ENCODE results near the gene FCN3.

FCN3 gene

GRCh38 chr1:27331922-27332321 is 42.7 kb downstream of the FCN3 start:
- Histone ChIP-seq H3K4me2 (ENCODE audit: low read length) (no peak overlapping the region), H3K4me3 (ENCODE audit: low read length) (no peak overlapping the region), H3K4me1 (ENCODE audit: low read length) (no peaks in the 10 kb centered on the region), H3K9me3 (ENCODE audit: insufficient read depth, low read length) (no peaks in the 10 kb centered on the region), H2AFZ (ENCODE audit: low read depth, low read length) (no peak overlapping the region), H3K27ac (ENCODE audit: low read length) (no peak overlapping the region), H3K36me3 (replicated peaks; ENCODE audit: low read depth, low read length) (peaks cover 3% of the 10 kb centered on the region), H3K9ac (ENCODE audit: low read length) (no peak overlapping the region), H3K27me3 (ENCODE audit: low read depth, low read length) (no peaks in the 10 kb centered on the region), H4K20me1 (ENCODE audit: insufficient read depth, low read length) (no peaks in the 10 kb centered on the region), H3K79me2 (ENCODE audit: low read length) (peaks cover 27% of the 10 kb centered on the region)
- no peak for TF ChIP-seq CTCF (IDR thresholded peaks at IDR 0.05; ENCODE audit: low read depth, low read length)
- no peak for TF ChIP-seq EZH2phosphoT487 (IDR thresholded peaks at IDR 0.05; ENCODE audit: low read depth)

GRCh38 chr1:27331426-27331825 is 43.2 kb downstream of the FCN3 start:
- Histone ChIP-seq H3K79me2 (ENCODE audit: low read length) (peaks cover 32% of the 10 kb centered on the region), H3K4me2 (ENCODE audit: low read length) (no peak overlapping the region), H3K27me3 (ENCODE audit: low read depth, low read length) (no peaks in the 10 kb centered on the region), H3K9me3 (ENCODE audit: insufficient read depth, low read length) (no peaks in the 10 kb centered on the region), H3K4me3 (ENCODE audit: low read length) (no peak overlapping the region), H3K36me3 (replicated peaks; ENCODE audit: low read depth, low read length) (peaks cover 3% of the 10 kb centered on the region), H3K4me1 (ENCODE audit: low read length) (no peaks in the 10 kb centered on the region), H2AFZ (ENCODE audit: low read depth, low read length) (no peak overlapping the region), H3K9ac (ENCODE audit: low read length) (no peak overlapping the region), H4K20me1 (ENCODE audit: insufficient read depth, low read length) (no peaks in the 10 kb centered on the region), H3K27ac (ENCODE audit: low read length) (no peak overlapping the region)
- no peak for TF ChIP-seq EZH2phosphoT487 (IDR thresholded peaks at IDR 0.05; ENCODE audit: low read depth)
- TF ChIP-seq CTCF (IDR thresholded peaks at IDR 0.05; ENCODE audit: low read depth, low read length), result no peak

GRCh38 chr1:27330786-27331185 is 43.8 kb downstream of the FCN3 start:
- Histone ChIP-seq H2AFZ (ENCODE audit: low read depth, low read length) (no peak overlapping the region), H3K27me3 (ENCODE audit: low read depth, low read length) (no peaks in the 10 kb centered on the region), H3K9ac (ENCODE audit: low read length) (no peak overlapping the region), H3K4me1 (ENCODE audit: low read length) (no peaks in the 10 kb centered on the region), H4K20me1 (ENCODE audit: insufficient read depth, low read length) (no peaks in the 10 kb centered on the region), H3K79me2 (ENCODE audit: low read length) (peaks cover 38% of the 10 kb centered on the region), H3K4me2 (ENCODE audit: low read length) (no peak overlapping the region), H3K4me3 (ENCODE audit: low read length) (no peak overlapping the region), H3K9me3 (ENCODE audit: insufficient read depth, low read length) (no peaks in the 10 kb centered on the region), H3K27ac (ENCODE audit: low read length) (no peak overlapping the region), H3K36me3 (replicated peaks; ENCODE audit: low read depth, low read length) (peaks cover 3% of the 10 kb centered on the region)
- no peak for TF ChIP-seq CTCF (IDR thresholded peaks at IDR 0.05; ENCODE audit: low read depth, low read length)
- no peak for TF ChIP-seq EZH2phosphoT487 (IDR thresholded peaks at IDR 0.05; ENCODE audit: low read depth)

- no peak overlapping the region for H3K27ac ChIP-seq (ENCODE audit: low read length)
- no peaks in the 10 kb centered on the region for H4K20me1 ChIP-seq (ENCODE audit: insufficient read depth, low read length)
- peaks cover 8% of the 10 kb centered on the region for H3K4me1 ChIP-seq (ENCODE audit: low read length)
- H3K79me2 ChIP-seq (ENCODE audit: low read length), result peaks cover 66% of the 10 kb centered on the region
- no peak overlapping the region for H3K9ac ChIP-seq (ENCODE audit: low read length)
- H3K9me3 ChIP-seq (ENCODE audit: insufficient read depth, low read length), result no peaks in the 10 kb centered on the region
- H3K27me3 ChIP-seq (ENCODE audit: low read depth, low read length), result no peaks in the 10 kb centered on the region
- no peak overlapping the region for H3K4me2 ChIP-seq (ENCODE audit: low read length)
- TF ChIP-seq EZH2phosphoT487 (IDR thresholded peaks at IDR 0.05; ENCODE audit: low read depth) (no peak), CTCF (IDR thresholded peaks at IDR 0.05; ENCODE audit: low read depth, low read length) (no peak)
- H3K4me3 ChIP-seq (ENCODE audit: low read length), result no peak overlapping the region
- no peak overlapping the region for H2AFZ ChIP-seq (ENCODE audit: low read depth, low read length)
- H3K36me3 ChIP-seq (replicated peaks; ENCODE audit: low read depth, low read length), result peaks cover 3% of the 10 kb centered on the region
Measured at GRCh38 chr1:27327964-27328363, 46.7 kb downstream of the FCN3 start.

Measured in OCI-LY3 (cell line).